ENCODE results near the gene SNX11.

- no peak for TF ChIP-seq EZH2 (IDR thresholded peaks at IDR 0.05; ENCODE audit: borderline replicate concordance, insufficient read depth, low read length, poor library complexity, severe bottlenecking)
- TF ChIP-seq CTCF (IDR thresholded peaks at IDR 0.05; ENCODE audit: poor library complexity, severe bottlenecking) = no peak
- no peak for TF ChIP-seq POLR2AphosphoS5 (IDR thresholded peaks at IDR 0.05)
- TF ChIP-seq MXI1 (conservative IDR thresholded peaks at IDR 0.05; ENCODE audit: poor library complexity, severe bottlenecking) = no peak
- TF ChIP-seq RAD21 (conservative IDR thresholded peaks at IDR 0.05) = no peak
- TF ChIP-seq EP300 (conservative IDR thresholded peaks at IDR 0.05; ENCODE audit: poor library complexity, severe bottlenecking) = no peak
- TF ChIP-seq, protein P1, sequence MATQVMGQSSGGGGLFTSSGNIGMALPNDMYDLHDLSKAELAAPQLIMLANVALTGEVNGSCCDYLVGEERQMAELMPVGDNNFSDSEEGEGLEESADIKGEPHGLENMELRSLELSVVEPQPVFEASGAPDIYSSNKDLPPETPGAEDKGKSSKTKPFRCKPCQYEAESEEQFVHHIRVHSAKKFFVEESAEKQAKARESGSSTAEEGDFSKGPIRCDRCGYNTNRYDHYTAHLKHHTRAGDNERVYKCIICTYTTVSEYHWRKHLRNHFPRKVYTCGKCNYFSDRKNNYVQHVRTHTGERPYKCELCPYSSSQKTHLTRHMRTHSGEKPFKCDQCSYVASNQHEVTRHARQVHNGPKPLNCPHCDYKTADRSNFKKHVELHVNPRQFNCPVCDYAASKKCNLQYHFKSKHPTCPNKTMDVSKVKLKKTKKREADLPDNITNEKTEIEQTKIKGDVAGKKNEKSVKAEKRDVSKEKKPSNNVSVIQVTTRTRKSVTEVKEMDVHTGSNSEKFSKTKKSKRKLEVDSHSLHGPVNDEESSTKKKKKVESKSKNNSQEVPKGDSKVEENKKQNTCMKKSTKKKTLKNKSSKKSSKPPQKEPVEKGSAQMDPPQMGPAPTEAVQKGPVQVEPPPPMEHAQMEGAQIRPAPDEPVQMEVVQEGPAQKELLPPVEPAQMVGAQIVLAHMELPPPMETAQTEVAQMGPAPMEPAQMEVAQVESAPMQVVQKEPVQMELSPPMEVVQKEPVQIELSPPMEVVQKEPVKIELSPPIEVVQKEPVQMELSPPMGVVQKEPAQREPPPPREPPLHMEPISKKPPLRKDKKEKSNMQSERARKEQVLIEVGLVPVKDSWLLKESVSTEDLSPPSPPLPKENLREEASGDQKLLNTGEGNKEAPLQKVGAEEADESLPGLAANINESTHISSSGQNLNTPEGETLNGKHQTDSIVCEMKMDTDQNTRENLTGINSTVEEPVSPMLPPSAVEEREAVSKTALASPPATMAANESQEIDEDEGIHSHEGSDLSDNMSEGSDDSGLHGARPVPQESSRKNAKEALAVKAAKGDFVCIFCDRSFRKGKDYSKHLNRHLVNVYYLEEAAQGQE (IDR thresholded peaks at IDR 0.05; ENCODE audit: borderline replicate concordance) = no peak
These were observed 55.5 kb downstream of the SNX11 start for GRCh38 chr17:48162946-48163506.

Data from neural cell (in vitro differentiated cells).